MM.1S (cell line): ENCODE data around the gene AMOTL1.

Source experiments
- CTCF ChIP-seq: fragments of 300-600 bp; sonication (generic); IDR thresholded peaks from 2 replicates; pipeline ENCODE4 v1.5.1; 2016; ENCODE audit warnings: antibody characterized with exemption, low read length, mixed read lengths
- EZH2 ChIP-seq: fragments of 300-600 bp; sonication (generic); optimal IDR thresholded peaks from 2 replicates; pipeline ENCODE3; 2017; ENCODE audit warnings: low read depth, mild to moderate bottlenecking, antibody characterized with exemption, low read length, mixed read lengths
- EZH2phosphoT487 ChIP-seq: fragments of 300-600 bp; sonication (generic); IDR thresholded peaks from 2 replicates; pipeline ENCODE4 v1.6.1; 2018; ENCODE audit warnings: antibody characterized with exemption, low read length

- TF ChIP-seq CTCF (no peak), EZH2phosphoT487 (no peak), EZH2 (no peak)
Observed at GRCh38 chr11:94830722-94831510, 62.8 kb downstream of the AMOTL1 start.
